Duodenal mucosa (tissue), 2 donors: ENCODE data around the gene KRTAP9-4.
"Not testable (repeated sequence)": the region's sequence is repeated elsewhere in the genome, so short reads cannot be mapped to it uniquely, and the experiment has no call there.

ENCODE experiments used
- H3K27ac ChIP-seq: one replicate; pipeline ENCODE4 v1.7.0; 2013; ENCODE audit warnings: low read depth, low read length
- H3K27me3 ChIP-seq, 2 donors: one replicate each; pipeline ENCODE4 v1.7.0; 2013; ENCODE audit warnings: low read length in 2 of 2, control low read depth in 1 of 2; ENCODE audit not compliant: insufficient read depth in 2 of 2, control insufficient read depth in 1 of 2
- H3K36me3 ChIP-seq, 2 donors: one replicate each; pipeline ENCODE4 v1.7.0; 2013; ENCODE audit warnings: low read length in 2 of 2, control low read depth in 1 of 2; ENCODE audit not compliant: insufficient read depth in 2 of 2, control insufficient read depth in 1 of 2
- H3K4me1 ChIP-seq, 2 donors: one replicate each; pipeline ENCODE4 v1.7.0; 2013; ENCODE audit warnings: low read length in 2 of 2, control low read depth in 1 of 2; ENCODE audit not compliant: insufficient read depth in 2 of 2, control insufficient read depth in 1 of 2
- H3K4me3 ChIP-seq, 2 donors: one replicate each; pipeline ENCODE4 v1.7.0; 2013; ENCODE audit warnings: low read length in 2 of 2, low read depth in 1 of 2
- H3K9ac ChIP-seq, 2 donors: one replicate each; pipeline ENCODE4 v1.7.0; 2013; ENCODE audit warnings: low read length in 2 of 2, low read depth in 1 of 2
- H3K9me3 ChIP-seq, 2 donors: one replicate each; pipeline ENCODE4 v1.7.0; 2013; ENCODE audit warnings: low read length in 2 of 2, control low read depth in 1 of 2; ENCODE audit not compliant: control insufficient read depth in 1 of 2

KRTAP9-4 gene

GRCh38 chr17:41237116-41237515 lies 12.4 kb upstream of the KRTAP9-4 start:
- H3K27ac ChIP-seq, H3K4me1 ChIP-seq, H3K9ac ChIP-seq, H3K9me3 ChIP-seq, H3K36me3 ChIP-seq, H3K4me3 ChIP-seq: not testable (repeated sequence)
- H3K27me3 ChIP-seq: peaks cover 5 to 14% of the 10 kb centered on the region in 2 donors

- H3K27ac ChIP-seq, H3K4me3 ChIP-seq, H3K36me3 ChIP-seq, H3K4me1 ChIP-seq, H3K9me3 ChIP-seq, H3K27me3 ChIP-seq, H3K9ac ChIP-seq: not testable (repeated sequence)
Measured at GRCh38 chr17:41237949-41238437, 11.5 kb upstream of the KRTAP9-4 start, which contains the start of gene KRTAP9-8. Gene KRTAP9-8 (plus strand): TSS chr17:41237999. CDS start chr17:41238052, 53 bp downstream.

- H3K27ac ChIP-seq, H3K9ac ChIP-seq, H3K36me3 ChIP-seq, H3K4me1 ChIP-seq, H3K9me3 ChIP-seq, H3K4me3 ChIP-seq, H3K27me3 ChIP-seq: not testable (repeated sequence)
Measured at GRCh38 chr17:41246995-41247787, 2.3 kb upstream of the KRTAP9-4 start.

- Histone ChIP-seq H3K4me1 (no peaks in the 10 kb centered on the region), H3K9me3 (no peaks in the 10 kb centered on the region), H3K9ac (no peak overlapping the region), H3K36me3 (no peaks in the 10 kb centered on the region), H3K27ac (no peak overlapping the region), H3K27me3 (peaks cover 0 to 8% of the 10 kb centered on the region in 2 donors), H3K4me3 (no peak overlapping the region)
Measured at GRCh38 chr17:41251261-41251660, 1.8 kb downstream of the KRTAP9-4 start.

GRCh38 chr17:41254861-41255260 lies 5.4 kb downstream of the KRTAP9-4 start:
- no peaks in the 10 kb centered on the region for H3K36me3 ChIP-seq
- no peak overlapping the region for H3K9ac ChIP-seq
- no peak overlapping the region for H3K4me3 ChIP-seq
- H3K27ac ChIP-seq: no peak overlapping the region
- H3K27me3 ChIP-seq: peaks cover 3 to 13% of the 10 kb centered on the region in 2 donors
- no peaks in the 10 kb centered on the region for H3K4me1 ChIP-seq
- H3K9me3 ChIP-seq: no peaks in the 10 kb centered on the region

- peaks cover 3 to 13% of the 10 kb centered on the region in 2 donors for H3K27me3 ChIP-seq
- not testable (repeated sequence) for H3K36me3 ChIP-seq, H3K9me3 ChIP-seq, H3K4me1 ChIP-seq, H3K4me3 ChIP-seq, H3K9ac ChIP-seq, H3K27ac ChIP-seq
Measured at GRCh38 chr17:41255381-41256290, 6.1 kb downstream of the KRTAP9-4 start, which contains the start of gene KRTAP9-9. Gene KRTAP9-9 (plus strand): TSS chr17:41255384.

- Histone ChIP-seq H3K9ac (no peak overlapping the region), H3K27me3 (peaks cover 3 to 9% of the 10 kb centered on the region in 2 donors), H3K36me3 (no peaks in the 10 kb centered on the region), H3K27ac (no peak overlapping the region), H3K9me3 (no peaks in the 10 kb centered on the region), H3K4me1 (no peaks in the 10 kb centered on the region), H3K4me3 (no peak overlapping the region)
Measured at GRCh38 chr17:41256291-41256685, 6.8 kb downstream of the KRTAP9-4 start.

GRCh38 chr17:41258406-41258805 lies 8.9 kb downstream of the KRTAP9-4 start:
- peaks cover 6% of the 10 kb centered on the region in 2 donors for H3K27me3 ChIP-seq
- H3K4me3 ChIP-seq: no peak overlapping the region
- no peaks in the 10 kb centered on the region for H3K36me3 ChIP-seq
- no peak overlapping the region for H3K9ac ChIP-seq
- H3K9me3 ChIP-seq: no peaks in the 10 kb centered on the region
- H3K27ac ChIP-seq: no peak overlapping the region
- H3K4me1 ChIP-seq: no peaks in the 10 kb centered on the region

GRCh38 chr17:41263212-41263611 lies 13.7 kb downstream of the KRTAP9-4 start:
- H3K36me3 ChIP-seq: no peaks in the 10 kb centered on the region
- H3K27ac ChIP-seq: no peak overlapping the region
- H3K4me3 ChIP-seq: no peak overlapping the region
- H3K4me1 ChIP-seq: no peaks in the 10 kb centered on the region
- H3K27me3 ChIP-seq: peaks cover 9 to 10% of the 10 kb centered on the region in 2 donors
- no peak overlapping the region for H3K9ac ChIP-seq
- H3K9me3 ChIP-seq: no peaks in the 10 kb centered on the region

GRCh38 chr17:41264599-41264998 lies 15.1 kb downstream of the KRTAP9-4 start:
- no peaks in the 10 kb centered on the region for H3K36me3 ChIP-seq
- H3K9ac ChIP-seq: no peak overlapping the region
- no peak overlapping the region for H3K4me3 ChIP-seq
- H3K27ac ChIP-seq: no peak overlapping the region
- peaks cover 4 to 9% of the 10 kb centered on the region in 2 donors for H3K27me3 ChIP-seq
- H3K9me3 ChIP-seq: no peaks in the 10 kb centered on the region
- no peaks in the 10 kb centered on the region for H3K4me1 ChIP-seq
